Suprapubic skin (tissue), 4 donors: ENCODE measurements around the gene SPARC. TPM values are rescaled to one million over a fixed set of nuclear protein-coding genes. Genes with fewer than 3 reads are reported as not detected.

Source experiments
- DNase-seq, 2 donors: peaks; one replicate each; pipeline ENCODE4 v3.0.0-alpha.2; 2019; ENCODE audit warnings: low spot score in 2 of 2
- H3K27ac ChIP-seq: fragments of 200-600 bp; sonication (generic); one replicate; pipeline ENCODE4 v1.5.1; 2019
- H3K27me3 ChIP-seq: fragments of 200-600 bp; sonication (generic); one replicate; pipeline ENCODE4 v1.5.1; 2019
- H3K36me3 ChIP-seq: fragments of 200-600 bp; sonication (generic); one replicate; pipeline ENCODE4 v1.5.1; 2019
- H3K4me1 ChIP-seq: fragments of 200-600 bp; sonication (generic); one replicate; pipeline ENCODE4 v1.5.1; 2019
- H3K4me3 ChIP-seq: fragments of 200-600 bp; sonication (generic); one replicate; pipeline ENCODE4 v1.5.1; 2019; ENCODE audit warnings: mild to moderate bottlenecking
- H3K9me3 ChIP-seq: fragments of 200-600 bp; sonication (generic); one replicate; pipeline ENCODE4 v1.5.1; 2019
- CTCF ChIP-seq, 2 donors: fragments of 200-600 bp in 1 of 2; fragments of 450-650 bp in 1 of 2; sonication (generic) in 1 of 2; IDR thresholded peaks; one replicate each; pipeline ENCODE4 v1.5.1; 2016 to 2019; ENCODE audit warnings: antibody characterized with exemption in 2 of 2, mild to moderate bottlenecking in 1 of 2, moderate library complexity in 1 of 2
- EP300 ChIP-seq: sonication (generic); formaldehyde crosslinking; IDR thresholded peaks from one replicate; pipeline ENCODE4 v1.6.1; 2017; ENCODE audit warnings: antibody characterized with exemption
- POLR2A ChIP-seq, 2 donors: fragments of 450-650 bp; IDR thresholded peaks; one replicate each; pipeline ENCODE4 v1.6.1; 2017; ENCODE audit warnings: antibody characterized with exemption in 2 of 2, mild to moderate bottlenecking in 2 of 2, moderate library complexity in 2 of 2
- POLR2AphosphoS5 ChIP-seq, 3 donors: sonication (generic); formaldehyde crosslinking; IDR thresholded peaks; one replicate each; pipeline ENCODE4 v1.6.1; 2017; ENCODE audit warnings: antibody characterized with exemption in 3 of 3
- WGBS: methylation state at CpG from one replicate; pipeline ENCODE4 v1.1.5; 2018; 5-methylcytosine and 5-hydroxymethylcytosine counted together
- total RNA-seq, 4 donors: library from RNA; depleted of rRNA; stranded (reverse); fragments of >200 nt; gene quantifications; one replicate each; pipeline ENCODE4 v1.1.0, GENCODE V29; 2016

SPARC gene
- total RNA-seq, 4 donors from 2014 or later = 265 to 337 (median 270) TPM

- peaks cover 47% of the 10 kb centered on the region for H3K36me3 ChIP-seq
- peaks cover 78% of the 10 kb centered on the region for H3K4me1 ChIP-seq
- H3K4me3 ChIP-seq = no peak overlapping the region
- peak overlapping the region; percentile 72 for H3K27ac ChIP-seq
- DNase-seq = no peak
- 31% methylated on average over 17 of the region's 17 CpGs for WGBS
- TF ChIP-seq POLR2A (IDR thresholded peaks at IDR 0.05) (no peak), POLR2AphosphoS5 (IDR thresholded peaks at IDR 0.05) (no peak), CTCF (IDR thresholded peaks at IDR 0.05) (no peak), EP300 (no peak)
- no peaks in the 10 kb centered on the region for H3K9me3 ChIP-seq
- no peaks in the 10 kb centered on the region for H3K27me3 ChIP-seq
These were observed 23.0 kb downstream of the SPARC start for GRCh38 chr5:151663617-151664293.

DNA sequence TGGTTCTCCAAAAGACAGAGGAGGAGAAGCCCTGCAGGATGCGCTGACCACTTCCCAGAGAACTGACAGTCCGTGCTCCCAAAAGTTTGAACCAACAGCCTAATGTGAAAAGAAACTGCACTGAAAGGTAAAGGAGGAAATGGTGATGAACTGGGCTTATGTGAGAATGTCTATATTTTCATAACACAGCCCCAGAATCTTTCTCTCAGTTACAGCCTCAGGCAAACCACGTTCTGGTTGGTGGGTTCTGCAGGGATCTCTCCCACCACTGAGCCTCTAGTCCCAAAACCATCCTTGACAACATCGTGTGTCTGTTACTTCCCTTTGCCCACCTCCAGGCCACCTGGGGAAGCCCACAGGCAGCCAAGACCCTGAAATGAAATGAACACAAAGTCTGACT is 23.9 kb downstream of the SPARC start:
- Histone ChIP-seq H3K36me3 (peaks cover 39% of the 10 kb centered on the region), H3K4me1 (peaks cover 79% of the 10 kb centered on the region)

DNA sequence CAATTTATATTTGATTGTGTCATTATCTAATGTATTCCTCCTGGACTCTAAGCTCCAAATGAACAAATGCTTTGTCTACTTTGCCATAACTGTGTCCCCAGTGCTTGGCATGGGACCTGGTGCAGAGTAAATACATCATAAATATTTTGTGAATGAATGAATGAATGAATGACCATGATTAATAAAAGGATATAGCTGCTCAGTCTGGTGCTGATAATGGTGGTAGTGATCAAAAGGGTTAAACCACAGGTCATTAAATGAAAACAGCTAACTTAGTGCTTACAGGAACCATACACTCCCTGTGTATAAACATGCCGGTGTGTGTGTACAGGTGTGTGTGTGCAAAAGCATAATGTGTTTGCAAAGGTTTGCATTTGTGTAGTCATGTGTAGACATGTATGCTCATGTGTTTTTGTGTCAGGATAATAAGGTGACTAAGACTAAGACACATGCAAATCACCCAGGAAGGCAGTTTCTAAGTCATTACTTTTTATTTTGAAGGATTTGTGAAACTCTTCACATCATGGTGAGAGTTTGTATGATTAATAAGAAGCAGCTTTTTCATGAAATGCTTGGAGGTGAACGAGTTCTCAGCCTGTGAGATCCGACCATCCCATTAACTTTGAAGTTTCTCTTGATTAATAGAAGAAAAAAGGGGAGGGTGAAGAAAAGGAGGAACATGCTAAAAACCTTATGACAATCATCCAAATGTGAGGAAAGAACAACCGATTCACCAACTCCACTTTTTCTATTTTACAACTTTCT is 24.6 kb downstream of the SPARC start:
- Histone ChIP-seq H3K27ac (peak overlapping the region; percentile 72), H3K4me3 (no peak overlapping the region), H3K9me3 (no peaks in the 10 kb centered on the region), H3K4me1 (peaks cover 75% of the 10 kb centered on the region), H3K36me3 (peaks cover 33% of the 10 kb centered on the region), H3K27me3 (no peaks in the 10 kb centered on the region)
- TF ChIP-seq CTCF (IDR thresholded peaks at IDR 0.05) = no peak
- no peak for TF ChIP-seq EP300
- TF ChIP-seq POLR2AphosphoS5 (IDR thresholded peaks at IDR 0.05) = no peak
- no peak for TF ChIP-seq POLR2A (IDR thresholded peaks at IDR 0.05)
- no peak for DNase-seq
- WGBS = 32% methylated on average over 4 of the region's 4 CpGs

More for the DNA sequence above, 23.9 kb downstream of the SPARC start:
- Histone ChIP-seq H3K27ac (peak overlapping the region; percentile 72), H3K4me3 (no peak overlapping the region), H3K9me3 (no peaks in the 10 kb centered on the region), H3K27me3 (no peaks in the 10 kb centered on the region)
- WGBS = 69% methylated on average over 4 of the region's 4 CpGs
- DNase-seq = no peak
- TF ChIP-seq POLR2AphosphoS5 (IDR thresholded peaks at IDR 0.05) = no peak
- no peak for TF ChIP-seq EP300
- TF ChIP-seq CTCF (IDR thresholded peaks at IDR 0.05) = no peak
- TF ChIP-seq POLR2A (IDR thresholded peaks at IDR 0.05) = no peak

GRCh38 chr5:151660616-151661495 is 25.9 kb downstream of the SPARC start:
- H3K27me3 ChIP-seq = no peaks in the 10 kb centered on the region
- peak overlapping the region; percentile 3 for H3K27ac ChIP-seq
- H3K9me3 ChIP-seq = no peaks in the 10 kb centered on the region
- H3K36me3 ChIP-seq = peaks cover 21% of the 10 kb centered on the region
- 36% methylated on average over 12 of the region's 12 CpGs for WGBS
- no peak for DNase-seq
- TF ChIP-seq POLR2AphosphoS5 (IDR thresholded peaks at IDR 0.05) = peak in 1 of 3 donors; percentile 8
- no peak for TF ChIP-seq CTCF (IDR thresholded peaks at IDR 0.05)
- no peak overlapping the region for H3K4me3 ChIP-seq
- H3K4me1 ChIP-seq = peaks cover 66% of the 10 kb centered on the region
